Measurements from ENCODE around the gene SYDE2.

DNA sequence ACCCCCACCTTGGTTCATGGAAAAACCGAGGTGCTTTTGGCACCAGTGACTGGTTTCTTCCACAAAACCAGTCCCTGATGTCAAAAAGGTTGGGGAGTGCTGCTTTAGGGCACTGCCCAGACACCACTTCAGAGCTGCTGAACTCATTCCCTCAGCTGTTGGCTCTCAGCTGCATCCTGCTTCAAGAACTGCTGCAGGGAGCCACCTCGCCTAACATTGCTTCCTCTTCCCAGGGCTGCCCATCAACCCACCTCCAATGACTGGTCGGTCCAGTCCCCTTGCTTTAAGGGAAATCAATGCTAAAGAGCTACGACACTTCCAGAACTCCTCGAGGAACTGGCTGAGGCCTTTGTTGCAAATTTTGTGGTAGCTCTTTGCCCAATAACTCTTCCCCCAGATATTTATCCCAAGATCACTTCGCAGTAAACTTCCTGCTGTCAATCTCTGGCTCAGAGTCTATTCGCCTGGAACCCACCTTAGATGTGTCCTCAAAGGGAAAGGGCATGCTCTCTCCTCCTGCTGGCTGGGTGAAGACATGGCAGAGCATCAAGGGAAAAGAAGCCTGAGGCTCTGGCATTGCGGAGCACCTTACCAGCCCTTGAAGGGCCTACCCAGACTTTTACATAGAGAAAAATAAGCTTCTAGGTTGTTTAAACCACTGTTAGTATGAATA is 29.6 kb upstream of the SYDE2 start:
- TF ChIP-seq CTCF (IDR thresholded peaks at IDR 0.05; ENCODE audit: insufficient read depth, low read length) = no peak
- no peak for TF ChIP-seq POLR2AphosphoS5 (IDR thresholded peaks at IDR 0.05; ENCODE audit: low read depth)

Data from HL-60 (cell line).